Suppressor macrophage treated with lipopolysaccharide for 4 hours (primary cell): ENCODE results near the gene EDIL3.

ENCODE experiments used
- DNase-seq: peaks from one replicate; pipeline ENCODE4 v3.0.0-alpha.2; 2020

Gene EDIL3

GRCh38 chr5:84384604-84385575, at the start of gene EDIL3:
TSS of gene EDIL3 (minus strand) at chr5:84384880. CDS start at chr5:84384374, 506 bp downstream.
- no peak for DNase-seq

- no peak for DNase-seq
Measured at GRCh38 chr5:84433461-84433860, 48.8 kb upstream of the EDIL3 start.

- no peak for DNase-seq
Measured at GRCh38 chr5:84430863-84431663, 46.4 kb upstream of the EDIL3 start.

- no peak for DNase-seq
Measured at GRCh38 chr5:84430079-84430478, 45.4 kb upstream of the EDIL3 start.

GRCh38 chr5:84425365-84425881, 40.7 kb upstream of the EDIL3 start:
- DNase-seq = no peak

GRCh38 chr5:84419742-84420141, 35.1 kb upstream of the EDIL3 start:
- DNase-seq = no peak

- no peak for DNase-seq
Measured at GRCh38 chr5:84411832-84412605, 27.3 kb upstream of the EDIL3 start.

- no peak for DNase-seq
Measured at GRCh38 chr5:84406111-84406510, 21.4 kb upstream of the EDIL3 start.

- DNase-seq = no peak
Measured at GRCh38 chr5:84403773-84404172, 19.1 kb upstream of the EDIL3 start.

GRCh38 chr5:84397385-84397784, 12.7 kb upstream of the EDIL3 start:
- DNase-seq = no peak

- peak; percentile 16 for DNase-seq
Measured at GRCh38 chr5:84393969-84394368, 9.3 kb upstream of the EDIL3 start.

- DNase-seq = no peak
Measured at GRCh38 chr5:84392836-84393235, 8.2 kb upstream of the EDIL3 start.

GRCh38 chr5:84385705-84386104, 1.0 kb upstream of the EDIL3 start:
- no peak for DNase-seq

GRCh38 chr5:84383816-84384603, 670 bp downstream of the EDIL3 start:
- DNase-seq = no peak

- DNase-seq = no peak
Measured at GRCh38 chr5:84383296-84383815, 1.3 kb downstream of the EDIL3 start.

- peak; percentile 3 for DNase-seq
Measured at GRCh38 chr5:84382363-84383295, 2.1 kb downstream of the EDIL3 start.

- DNase-seq = no peak
Measured at GRCh38 chr5:84381502-84382362, 2.9 kb downstream of the EDIL3 start.

- DNase-seq = no peak
Measured at GRCh38 chr5:84379749-84380148, 4.9 kb downstream of the EDIL3 start.

GRCh38 chr5:84378961-84379360, 5.7 kb downstream of the EDIL3 start:
- DNase-seq = no peak
